HG03354 (cell line): ENCODE data around the gene IRF2BP1.
"Not testable (repeated sequence)": the region's sequence is repeated elsewhere in the genome, so short reads cannot be mapped to it uniquely, and the experiment has no call there.

Experiments used
- ATAC-seq: cut with Tn5 transposase; IDR thresholded peaks from one replicate; pipeline ENCODE4 v1.9.1; 2021; ENCODE audit warnings: mild to moderate bottlenecking; ENCODE audit not compliant: unreplicated experiment, poor library complexity, severe bottlenecking

Gene IRF2BP1

GRCh38 chr19:45905011-45905410, 19.1 kb upstream of the IRF2BP1 start:
- no peak for ATAC-seq

GRCh38 chr19:45902651-45903625, 17.0 kb upstream of the IRF2BP1 start:
- ATAC-seq, result peak; percentile 89

- no peak for ATAC-seq
Observed at GRCh38 chr19:45901912-45902650, 16.1 kb upstream of the IRF2BP1 start, which contains the start of gene MYPOP. Gene MYPOP, minus strand, starts transcription at chr19:45902613. Its CDS starts 840 bp downstream, at chr19:45901773.

- no peak for ATAC-seq
Observed at GRCh38 chr19:45901432-45901911, 15.5 kb upstream of the IRF2BP1 start.

GRCh38 chr19:45900738-45901431, 14.9 kb upstream of the IRF2BP1 start:
- no peak for ATAC-seq

GRCh38 chr19:45899919-45900589, 14.1 kb upstream of the IRF2BP1 start:
- ATAC-seq, result no peak

- ATAC-seq, result no peak
Observed at GRCh38 chr19:45899253-45899652, 13.3 kb upstream of the IRF2BP1 start.

GRCh38 chr19:45897261-45897812, 11.4 kb upstream of the IRF2BP1 start:
- no peak for ATAC-seq

- not testable (repeated sequence) for ATAC-seq
Observed at GRCh38 chr19:45895983-45896599, 10.2 kb upstream of the IRF2BP1 start.

- no peak for ATAC-seq
Observed at GRCh38 chr19:45895519-45895972, 9.6 kb upstream of the IRF2BP1 start.

GRCh38 chr19:45890877-45891276, 4.9 kb upstream of the IRF2BP1 start:
- no peak for ATAC-seq

GRCh38 chr19:45889210-45889885, 3.4 kb upstream of the IRF2BP1 start:
- ATAC-seq, result no peak

GRCh38 chr19:45887200-45887710, 1.3 kb upstream of the IRF2BP1 start:
- no peak for ATAC-seq

GRCh38 chr19:45886427-45887199, 672 bp upstream of the IRF2BP1 start:
- ATAC-seq, result peak; percentile 43

- peak; percentile 1 for ATAC-seq
Observed at GRCh38 chr19:45884682-45885555, 1.0 kb downstream of the IRF2BP1 start.
